C4-2B (cell line): ENCODE data around the gene OSBPL10.

ENCODE experiments used
- CTCF ChIP-seq: fragments of 450-650 bp; conservative IDR thresholded peaks from 2 replicates; pipeline ENCODE4 v1.5.1; 2017; ENCODE audit warnings: mild to moderate bottlenecking
- ZFX ChIP-seq: fragments of 450-650 bp; IDR thresholded peaks from 2 replicates; pipeline ENCODE4 v1.6.1; 2017

GRCh38 chr3:31873254-31873820 lies 107.7 kb downstream of the OSBPL10 start:
- TF ChIP-seq CTCF = no peak
- TF ChIP-seq ZFX = no peak
